HUES64 (cell line): ENCODE measurements around the gene SDSL.

Experiments
- H3K27ac ChIP-seq: 2 replicates; pipeline ENCODE4 v1.7.0; 2013; ENCODE audit warnings: low read depth, low read length, inconsistent platforms
- H3K27me3 ChIP-seq: 2 replicates; pipeline ENCODE4 v1.6.1; 2013; ENCODE audit warnings: mild to moderate bottlenecking, low read length; ENCODE audit not compliant: insufficient read depth
- H3K36me3 ChIP-seq: 2 replicates; pipeline ENCODE4 v1.6.1; 2013; ENCODE audit warnings: mild to moderate bottlenecking, low read length; ENCODE audit not compliant: insufficient read depth
- H3K4me1 ChIP-seq: 2 replicates; pipeline ENCODE4 v1.6.1; 2013; ENCODE audit warnings: mild to moderate bottlenecking, low read length, moderate library complexity; ENCODE audit not compliant: insufficient read depth
- H3K4me3 ChIP-seq: 2 replicates; pipeline ENCODE4 v1.5.1; 2013; ENCODE audit warnings: mild to moderate bottlenecking, low read length, moderate library complexity
- H3K9ac ChIP-seq: 2 replicates; pipeline ENCODE4 v1.6.1; 2013; ENCODE audit warnings: mild to moderate bottlenecking, low read depth, low read length
- H3K9me3 ChIP-seq: 2 replicates; pipeline ENCODE4 v1.6.1; 2013; ENCODE audit warnings: low read depth, low read length; ENCODE audit not compliant: insufficient read depth
- WGBS: fragments of 150-250, 120-280 bp; methylation state at CpG from one replicate; pipeline ENCODE4 v1.1.7; 2013; ENCODE audit warnings: missing lambda C conversion rate; 5-methylcytosine and 5-hydroxymethylcytosine counted together

The SDSL gene

GRCh38 chr12:113479216-113479589 is 57.0 kb downstream of the SDSL start:
- H3K27ac ChIP-seq = no peak overlapping the region
- WGBS = 1% methylated on average over 10 of the region's 11 CpGs
- H3K4me1 ChIP-seq = peaks cover 57% of the 10 kb centered on the region
- peak overlapping the region; percentile 38; the same call in 1 of the 2 replicates for H3K9ac ChIP-seq
- H3K4me3 ChIP-seq = peak overlapping the region; percentile 57
- no peaks in the 10 kb centered on the region for H3K9me3 ChIP-seq
- H3K27me3 ChIP-seq = peaks cover 81% of the 10 kb centered on the region
- H3K36me3 ChIP-seq = no peaks in the 10 kb centered on the region

- Histone ChIP-seq H3K9ac (peak overlapping the region; percentile 38; the same call in 1 of the 2 replicates), H3K4me3 (peak overlapping the region; percentile 57), H3K27ac (no peak overlapping the region), H3K36me3 (no peaks in the 10 kb centered on the region), H3K4me1 (peaks cover 56% of the 10 kb centered on the region), H3K9me3 (no peaks in the 10 kb centered on the region), H3K27me3 (peaks cover 76% of the 10 kb centered on the region)
- WGBS = under 1% methylated on average over 61 of the region's 61 CpGs
Observed at GRCh38 chr12:113479590-113480335, 57.6 kb downstream of the SDSL start.

GRCh38 chr12:113480336-113480971 is 58.3 kb downstream of the SDSL start:
- WGBS = 38% methylated on average over 5 of the region's 9 CpGs
- H3K4me1 ChIP-seq = peaks cover 56% of the 10 kb centered on the region
- H3K27ac ChIP-seq = no peak overlapping the region
- no peak overlapping the region for H3K4me3 ChIP-seq
- no peak overlapping the region for H3K9ac ChIP-seq
- no peaks in the 10 kb centered on the region for H3K36me3 ChIP-seq
- no peaks in the 10 kb centered on the region for H3K9me3 ChIP-seq
- H3K27me3 ChIP-seq = peaks cover 69% of the 10 kb centered on the region

GRCh38 chr12:113482334-113482733 is 60.2 kb downstream of the SDSL start:
- Histone ChIP-seq H3K27ac (no peak overlapping the region), H3K9me3 (no peaks in the 10 kb centered on the region), H3K4me1 (peaks cover 59% of the 10 kb centered on the region), H3K9ac (no peak overlapping the region), H3K4me3 (no peak overlapping the region), H3K36me3 (no peaks in the 10 kb centered on the region), H3K27me3 (peaks cover 53% of the 10 kb centered on the region)
- WGBS = 10% methylated on average over 1 of the region's 1 CpG

- H3K27me3 ChIP-seq = peaks cover 23% of the 10 kb centered on the region
- no peak overlapping the region for H3K9ac ChIP-seq
- H3K9me3 ChIP-seq = no peaks in the 10 kb centered on the region
- H3K36me3 ChIP-seq = no peaks in the 10 kb centered on the region
- H3K4me1 ChIP-seq = peaks cover 44% of the 10 kb centered on the region
- no peak overlapping the region for H3K27ac ChIP-seq
- 8% methylated on average over 2 of the region's 2 CpGs for WGBS
- no peak overlapping the region for H3K4me3 ChIP-seq
Observed at GRCh38 chr12:113485330-113485729, 63.1 kb downstream of the SDSL start.

GRCh38 chr12:113486722-113487121 is 64.5 kb downstream of the SDSL start:
- Histone ChIP-seq H3K9me3 (no peaks in the 10 kb centered on the region), H3K4me3 (no peak overlapping the region), H3K4me1 (peaks cover 34% of the 10 kb centered on the region), H3K27me3 (peaks cover 11% of the 10 kb centered on the region; the same call in 1 of the 2 replicates), H3K9ac (no peak overlapping the region), H3K36me3 (no peaks in the 10 kb centered on the region), H3K27ac (no peak overlapping the region)
- WGBS = 65% methylated on average over 4 of the region's 4 CpGs
